ACHN (cell line): Measurements from ENCODE around the gene HELT.
A peak's percentile ranks its signal among the peaks of the same experiment; 100 is the strongest.
"Not testable (repeated sequence)": the region's sequence is repeated elsewhere in the genome, so short reads cannot be mapped to it uniquely, and the experiment has no call there.

Source experiments
- DNase-seq: peaks from one replicate; pipeline ENCODE4 v3.0.0-alpha.2; 2015
- in situ Hi-C: cut with HindIII; loops from 2 replicates; pipeline ENCODE4 v1.10.0; 2017; ENCODE audit warnings: low sequenced_read_pairs, low pct_ligation_motif_present, low pct_unique_long_range_greater_than_20kb

Gene HELT

DNA sequence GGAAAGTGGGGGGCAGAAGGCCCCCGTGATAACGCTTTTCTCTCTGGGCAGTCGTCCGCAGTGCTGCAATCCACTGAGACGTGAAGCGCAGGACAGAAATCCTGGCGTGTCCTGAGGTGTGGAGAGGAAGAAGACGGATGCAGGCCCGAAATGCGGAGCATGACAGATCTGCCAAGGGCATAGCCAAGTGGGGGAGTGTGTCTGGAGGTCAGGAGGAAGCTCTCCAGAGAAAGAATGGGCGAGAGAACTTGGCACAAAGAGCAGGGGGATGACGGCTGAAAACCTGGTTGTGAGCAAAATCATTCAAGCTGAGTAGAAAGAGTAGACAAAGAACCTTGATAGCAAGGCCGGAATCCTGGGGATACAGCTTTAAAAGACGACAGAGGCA lies 23.7 kb upstream of the HELT start:
- in situ Hi-C loops = no loop called here
- no peak for DNase-seq

GRCh38 chr4:184997656-184998055 lies 20.6 kb upstream of the HELT start:
- in situ Hi-C loops, DNase-seq: not testable (repeated sequence)

- in situ Hi-C loops = no loop called here
- DNase-seq = no peak
These were observed 15.5 kb upstream of the HELT start for GRCh38 chr4:185002784-185003183.

- in situ Hi-C loops = no loop called here
- no peak for DNase-seq
These were observed 14.5 kb upstream of the HELT start for GRCh38 chr4:185003596-185004351.

GRCh38 chr4:185004562-185005218 lies 13.6 kb upstream of the HELT start:
- in situ Hi-C loops = no loop called here
- no peak for DNase-seq

DNA sequence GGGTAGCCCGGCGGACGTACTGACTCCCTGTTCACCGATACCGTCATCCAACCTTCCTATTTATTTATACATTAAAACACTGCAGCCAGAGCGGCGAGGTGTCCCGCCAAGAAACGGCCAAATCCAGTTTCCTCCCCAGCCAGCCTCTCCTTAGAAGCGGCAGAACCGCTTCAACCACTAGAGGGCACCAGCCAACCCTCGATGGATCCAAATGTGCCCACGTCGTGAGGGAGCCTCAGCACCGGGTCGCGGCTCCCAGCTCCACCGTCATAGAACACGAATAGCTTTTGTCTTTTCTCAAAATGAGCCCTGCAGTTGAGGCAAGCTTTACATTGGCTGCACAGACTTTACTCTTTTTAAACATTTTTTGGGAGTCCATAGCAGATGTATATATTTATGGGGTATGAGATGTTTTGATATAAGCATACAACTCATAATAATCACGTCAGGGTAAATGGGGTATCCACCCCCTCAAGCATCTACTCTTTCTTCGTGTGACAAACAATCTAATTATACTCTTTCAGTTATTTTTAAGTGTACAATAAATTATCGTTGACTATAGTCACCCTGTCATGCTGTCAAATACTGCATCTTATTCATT lies 13.0 kb upstream of the HELT start:
- in situ Hi-C loops = no loop called here
- peak; percentile 67 for DNase-seq

DNA sequence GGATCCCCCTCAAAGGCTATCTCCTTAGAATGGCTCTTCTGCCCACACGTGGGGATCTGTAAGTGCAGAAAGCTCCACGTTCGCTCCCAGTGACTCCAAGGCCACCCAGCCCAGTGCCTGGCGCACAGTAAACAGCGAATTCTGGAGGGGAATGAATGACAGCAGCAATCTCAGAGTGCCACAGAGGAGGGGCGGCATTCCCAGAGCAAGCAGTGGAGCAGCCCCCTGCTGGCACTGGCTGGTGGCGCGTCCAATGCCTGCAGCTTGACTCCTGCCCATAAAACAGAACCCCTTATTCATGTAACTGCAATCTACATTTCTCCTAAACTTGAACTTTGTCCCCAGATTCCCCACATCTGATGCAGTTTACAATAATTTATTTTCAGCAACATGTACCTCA lies 6.9 kb upstream of the HELT start:
- in situ Hi-C loops = no loop called here
- DNase-seq = peak; percentile 5

- in situ Hi-C loops = no loop called here
- DNase-seq = no peak
These were observed 4.7 kb upstream of the HELT start for GRCh38 chr4:185013417-185014125.

DNA sequence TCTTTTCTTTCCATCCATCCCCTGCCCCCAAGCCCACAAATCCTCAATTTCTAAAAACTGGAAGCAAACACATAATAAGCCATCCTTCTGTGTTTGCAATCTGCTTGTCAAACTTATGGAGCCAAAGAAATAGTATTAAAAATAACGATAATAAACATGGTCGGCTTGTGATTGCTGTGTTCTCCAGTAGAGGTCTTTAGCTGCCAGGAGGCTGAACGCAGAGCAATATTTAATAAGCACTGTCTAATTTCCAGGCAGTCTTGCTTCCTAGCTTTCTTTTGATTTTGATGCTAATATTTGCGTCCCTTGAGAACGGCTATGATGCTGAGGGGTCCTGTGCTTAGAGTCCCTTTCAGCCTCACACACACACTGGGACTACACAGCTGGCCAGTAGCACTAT lies 3.2 kb upstream of the HELT start:
- in situ Hi-C loops = no loop called here
- no peak for DNase-seq

GRCh38 chr4:185016101-185016940 lies 2.0 kb upstream of the HELT start:
- in situ Hi-C loops = no loop called here
- no peak for DNase-seq

DNA sequence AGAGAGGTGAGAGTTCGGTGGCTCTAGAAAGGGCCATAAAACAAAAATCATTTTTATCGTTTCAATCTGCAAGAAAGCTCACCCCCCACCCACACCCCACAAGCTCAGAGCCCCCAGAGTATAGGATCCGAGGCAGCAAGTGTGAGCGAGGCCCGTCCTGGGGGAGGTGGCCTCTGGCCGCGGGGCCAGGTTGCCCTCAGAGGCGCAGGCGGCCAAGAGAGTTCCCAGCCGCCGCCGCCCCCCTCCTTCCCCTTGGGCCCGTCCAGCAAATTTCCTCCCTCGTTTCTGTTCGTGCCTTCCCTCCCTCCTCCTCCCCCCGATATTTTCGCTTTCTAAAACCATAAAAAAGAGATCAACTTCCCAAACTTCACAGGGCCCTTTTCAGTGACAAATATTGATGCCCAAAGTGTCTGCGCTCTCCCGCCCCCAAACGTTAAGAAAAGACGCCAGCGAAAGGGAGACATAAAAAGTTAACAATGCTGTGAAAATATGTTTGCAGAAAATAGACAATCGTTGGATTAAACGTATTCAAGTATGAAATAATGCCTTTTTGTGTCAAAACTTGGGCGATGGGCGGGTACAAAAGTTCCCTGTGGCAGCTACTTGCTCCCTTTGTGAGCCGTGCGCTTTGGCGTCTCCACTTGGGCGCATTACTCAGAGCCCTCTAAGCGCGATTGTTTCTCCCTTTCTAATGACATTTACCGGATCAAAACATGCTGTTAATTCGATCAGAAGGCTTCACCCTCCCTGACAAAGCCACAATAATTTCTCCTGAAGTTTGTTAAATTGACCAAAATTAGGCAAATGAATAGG lies 1.1 kb upstream of the HELT start:
- in situ Hi-C loops = no loop called here
- peak; percentile 24 for DNase-seq

GRCh38 chr4:185018834-185019455 lies 655 bp downstream of the HELT start:
- DNase-seq = no peak
- in situ Hi-C loops = no loop called here

- in situ Hi-C loops = no loop called here
- no peak for DNase-seq
These were observed 1.4 kb downstream of the HELT start for GRCh38 chr4:185019456-185020292.

GRCh38 chr4:185020293-185020808 lies 2.1 kb downstream of the HELT start:
- in situ Hi-C loops = no loop called here
- peak; percentile 9 for DNase-seq

DNA sequence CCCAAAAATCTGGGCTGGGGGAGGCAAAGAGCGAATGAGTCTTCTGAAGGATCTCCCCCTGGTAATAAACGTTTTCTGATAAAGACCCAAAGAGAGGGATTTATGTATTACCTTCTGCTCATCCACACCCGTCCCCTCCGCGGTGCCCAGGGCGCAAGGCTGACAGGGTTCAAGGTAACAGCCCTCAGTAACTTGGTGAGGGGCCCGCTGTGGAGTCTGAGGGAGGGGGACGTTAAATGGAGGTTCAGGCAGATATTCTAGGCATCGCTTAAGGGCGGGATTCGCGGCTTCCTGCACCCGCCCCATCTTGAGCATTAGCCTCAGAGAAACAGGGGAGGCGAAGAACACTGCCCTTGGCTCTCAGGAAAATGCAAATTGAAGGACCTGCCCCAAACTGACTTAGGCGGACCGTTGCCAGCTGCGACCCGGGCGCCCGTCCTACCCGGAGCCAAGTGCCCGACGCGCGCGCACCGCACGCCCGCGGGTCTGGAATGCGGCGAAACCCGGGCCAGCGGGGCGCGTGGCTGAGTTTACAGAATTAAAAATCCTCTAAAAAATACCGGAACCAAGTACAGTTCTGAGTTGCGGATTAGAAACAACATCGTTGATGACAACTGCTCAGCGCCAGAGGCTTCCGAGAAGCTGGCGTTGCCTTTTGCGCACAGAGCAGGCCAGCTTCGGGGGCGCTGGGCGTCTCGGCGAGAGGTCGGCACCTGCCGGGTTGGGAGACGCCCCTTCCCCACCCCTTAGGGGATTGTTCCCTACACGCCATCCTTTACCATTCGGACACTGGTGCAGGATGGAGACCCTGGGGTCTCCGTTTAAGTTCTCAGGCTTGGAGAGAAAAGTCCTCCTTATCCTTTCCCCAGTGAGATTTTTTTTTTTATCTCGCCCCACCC lies 2.8 kb downstream of the HELT start:
- no peak for DNase-seq
- in situ Hi-C loops = no loop called here
